ENCODE measurements around the gene VWA8.
A peak's percentile ranks its signal among the peaks of the same experiment; 100 is the strongest.
"Not testable (repeated sequence)": the region's sequence is repeated elsewhere in the genome, so short reads cannot be mapped to it uniquely, and the experiment has no call there.

VWA8 gene

GRCh38 chr13:41922894-41923293, 38.0 kb downstream of the VWA8 start:
- H3K4me1 ChIP-seq (ENCODE audit: control insufficient read depth, insufficient read depth, low read length); DNase-seq (ENCODE audit: low read depth); H3K36me3 ChIP-seq (ENCODE audit: control insufficient read depth, insufficient read depth, low read length, severe bottlenecking); H3K9ac ChIP-seq (ENCODE audit: low read length); H3K9me3 ChIP-seq (ENCODE audit: control insufficient read depth, low read length); H3K4me3 ChIP-seq (ENCODE audit: low read length); H3K27me3 ChIP-seq (replicated peaks; ENCODE audit: control insufficient read depth, insufficient read depth, low read length): not testable (repeated sequence)

DNA sequence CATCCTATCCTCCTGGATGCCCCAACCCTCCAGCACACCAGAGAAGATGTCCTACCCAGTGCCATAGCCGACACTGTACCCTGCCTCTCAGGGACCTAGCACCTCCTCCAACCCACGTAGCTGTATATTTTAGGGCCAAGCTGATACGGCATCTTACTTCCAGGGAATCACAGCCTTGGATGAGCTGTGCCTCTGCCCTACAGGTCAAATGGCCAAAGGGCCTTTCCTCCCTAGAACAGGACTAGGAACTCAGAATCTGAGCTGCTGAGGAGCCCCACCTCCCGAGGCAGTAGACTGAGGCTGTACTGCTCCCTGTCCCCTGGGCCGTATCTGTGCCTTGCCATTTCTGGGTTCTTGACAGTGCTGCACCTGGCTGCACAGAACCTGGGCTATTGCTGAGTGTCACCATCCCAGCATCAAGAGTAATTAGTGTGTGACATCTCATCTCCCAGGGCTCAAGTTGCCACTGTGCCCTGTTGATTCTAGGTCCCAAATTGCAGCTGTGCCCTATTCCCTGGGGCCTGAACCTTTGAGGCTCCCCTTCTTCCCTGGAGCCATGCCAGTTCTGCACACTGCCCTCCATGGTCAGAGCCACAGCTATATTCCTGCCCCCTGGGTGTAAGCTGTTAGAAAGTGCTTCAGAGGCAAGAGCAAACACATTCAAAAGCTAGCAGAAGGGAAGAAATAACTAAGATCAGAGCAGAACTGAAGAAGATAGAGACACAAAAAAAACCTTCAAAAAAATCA, 41.0 kb downstream of the VWA8 start:
- H3K36me3 ChIP-seq (ENCODE audit: control insufficient read depth, insufficient read depth, low read length, severe bottlenecking): no peaks in the 10 kb centered on the region
- DNase-seq (ENCODE audit: low read depth): no peak

DNA sequence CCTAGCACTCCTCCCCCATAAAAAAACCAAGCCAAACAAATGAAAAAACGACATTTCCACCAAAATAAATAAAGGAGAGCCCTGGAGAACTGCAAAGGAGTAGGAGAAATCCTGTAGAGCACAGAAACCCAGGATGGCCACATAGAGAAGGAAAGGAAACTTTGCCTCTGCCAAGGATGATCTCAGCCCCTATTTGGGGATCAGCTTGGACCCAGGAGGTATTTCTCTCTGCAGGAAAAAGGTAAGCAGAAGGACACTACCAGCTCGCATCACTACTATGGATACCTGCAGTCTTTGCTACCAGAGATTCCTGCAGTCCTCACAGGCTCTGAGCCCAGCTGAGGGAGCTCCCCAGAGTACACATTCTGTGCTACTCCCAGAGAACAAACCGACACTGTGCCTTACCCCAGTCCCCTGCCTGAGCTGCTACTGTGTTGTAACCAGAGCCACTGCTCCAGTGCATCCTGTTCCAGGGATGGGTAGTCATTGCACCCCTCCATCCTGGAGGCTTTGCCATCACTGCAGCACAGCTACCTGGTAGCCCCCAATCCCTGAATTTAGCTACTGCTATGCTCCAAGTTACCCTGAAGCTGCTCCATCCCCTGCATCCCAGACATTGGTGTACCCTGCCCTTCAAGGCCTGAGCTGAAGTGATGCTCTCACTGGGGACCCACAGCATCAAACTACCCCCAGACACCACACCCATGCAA, 41.7 kb downstream of the VWA8 start:
- no peak overlapping the region for H3K4me3 ChIP-seq (ENCODE audit: low read length)
- H3K9ac ChIP-seq (ENCODE audit: low read length): no peak overlapping the region
- H3K4me1 ChIP-seq (ENCODE audit: control insufficient read depth, insufficient read depth, low read length): peaks cover 32% of the 10 kb centered on the region
- no peaks in the 10 kb centered on the region for H3K36me3 ChIP-seq (ENCODE audit: control insufficient read depth, insufficient read depth, low read length, severe bottlenecking)
- H3K9me3 ChIP-seq (ENCODE audit: control insufficient read depth, low read length): peaks cover 5% of the 10 kb centered on the region
- no peak for DNase-seq (ENCODE audit: low read depth)
- H3K27me3 ChIP-seq (replicated peaks; ENCODE audit: control insufficient read depth, insufficient read depth, low read length): no peaks in the 10 kb centered on the region

More for the DNA sequence above, 41.0 kb downstream of the VWA8 start:
- no peaks in the 10 kb centered on the region for H3K27me3 ChIP-seq (replicated peaks; ENCODE audit: control insufficient read depth, insufficient read depth, low read length)
- H3K9ac ChIP-seq (ENCODE audit: low read length): no peak overlapping the region
- no peak overlapping the region for H3K4me3 ChIP-seq (ENCODE audit: low read length)
- peaks cover 30% of the 10 kb centered on the region for H3K4me1 ChIP-seq (ENCODE audit: control insufficient read depth, insufficient read depth, low read length)
- H3K9me3 ChIP-seq (ENCODE audit: control insufficient read depth, low read length): peaks cover 6% of the 10 kb centered on the region

DNA sequence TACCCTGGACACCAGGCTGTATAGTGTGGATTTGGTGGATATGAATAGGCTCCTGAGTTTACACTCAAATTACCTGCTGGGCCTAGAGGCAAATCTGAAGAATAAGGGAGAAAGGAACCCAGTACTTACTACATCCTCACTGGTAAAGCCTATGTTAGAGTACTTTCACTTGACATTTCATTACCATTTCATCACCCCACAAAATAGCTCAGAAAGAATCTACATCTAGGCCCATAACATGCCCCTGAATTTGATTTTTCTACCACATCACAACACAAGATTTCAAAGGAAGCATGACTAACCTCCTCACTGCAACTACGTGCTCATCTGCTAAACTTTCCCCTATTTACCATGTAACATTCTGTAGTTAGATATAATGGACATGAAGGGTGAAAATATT, 43.3 kb downstream of the VWA8 start:
- no peak overlapping the region for H3K4me3 ChIP-seq (ENCODE audit: low read length)
- H3K9ac ChIP-seq (ENCODE audit: low read length): peak overlapping the region; percentile 14

GRCh38 chr13:41916173-41916954, 44.5 kb downstream of the VWA8 start:
- peak; percentile 91 for DNase-seq (ENCODE audit: low read depth)
- H3K4me3 ChIP-seq (ENCODE audit: low read length): peak overlapping the region; percentile 64

More for the DNA sequence above, 43.3 kb downstream of the VWA8 start:
- peak; percentile 62 for DNase-seq (ENCODE audit: low read depth)
- Histone ChIP-seq H3K36me3 (ENCODE audit: control insufficient read depth, insufficient read depth, low read length, severe bottlenecking) (no peaks in the 10 kb centered on the region), H3K4me1 (ENCODE audit: control insufficient read depth, insufficient read depth, low read length) (peaks cover 32% of the 10 kb centered on the region), H3K9me3 (ENCODE audit: control insufficient read depth, low read length) (no peaks in the 10 kb centered on the region), H3K27me3 (replicated peaks; ENCODE audit: control insufficient read depth, insufficient read depth, low read length) (no peaks in the 10 kb centered on the region)

DNA sequence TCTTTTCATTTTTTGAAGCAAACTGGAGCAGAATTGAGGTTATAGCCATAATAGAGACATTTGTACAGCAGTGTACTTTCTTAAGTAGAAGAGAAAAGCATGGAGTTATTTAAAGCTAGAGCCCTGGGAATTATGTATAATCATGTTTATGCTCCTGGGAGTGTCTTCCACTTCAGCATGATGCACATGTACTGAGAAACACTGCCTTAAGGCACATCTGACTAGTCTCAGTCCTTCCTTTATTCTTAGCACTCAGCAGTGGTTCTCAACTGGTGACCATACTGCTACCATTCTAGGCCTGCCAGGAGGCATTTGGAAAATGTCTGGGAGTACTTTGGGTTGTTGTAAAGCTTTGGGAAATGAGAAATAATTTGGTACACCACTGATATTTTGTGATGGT, 45.8 kb downstream of the VWA8 start:
- H3K4me3 ChIP-seq (ENCODE audit: low read length): no peak overlapping the region
- no peaks in the 10 kb centered on the region for H3K27me3 ChIP-seq (replicated peaks; ENCODE audit: control insufficient read depth, insufficient read depth, low read length)
- no peak overlapping the region for H3K9ac ChIP-seq (ENCODE audit: low read length)
- DNase-seq (ENCODE audit: low read depth): peak; percentile 54
- H3K9me3 ChIP-seq (ENCODE audit: control insufficient read depth, low read length): no peaks in the 10 kb centered on the region
- H3K36me3 ChIP-seq (ENCODE audit: control insufficient read depth, insufficient read depth, low read length, severe bottlenecking): no peaks in the 10 kb centered on the region
- peaks cover 32% of the 10 kb centered on the region for H3K4me1 ChIP-seq (ENCODE audit: control insufficient read depth, insufficient read depth, low read length)

More at GRCh38 chr13:41916173-41916954, 44.5 kb downstream of the VWA8 start:
- Histone ChIP-seq H3K4me1 (ENCODE audit: control insufficient read depth, insufficient read depth, low read length) (peaks cover 32% of the 10 kb centered on the region), H3K36me3 (ENCODE audit: control insufficient read depth, insufficient read depth, low read length, severe bottlenecking) (no peaks in the 10 kb centered on the region), H3K9ac (ENCODE audit: low read length) (peak overlapping the region; percentile 55), H3K9me3 (ENCODE audit: control insufficient read depth, low read length) (no peaks in the 10 kb centered on the region), H3K27me3 (replicated peaks; ENCODE audit: control insufficient read depth, insufficient read depth, low read length) (no peaks in the 10 kb centered on the region)

DNA sequence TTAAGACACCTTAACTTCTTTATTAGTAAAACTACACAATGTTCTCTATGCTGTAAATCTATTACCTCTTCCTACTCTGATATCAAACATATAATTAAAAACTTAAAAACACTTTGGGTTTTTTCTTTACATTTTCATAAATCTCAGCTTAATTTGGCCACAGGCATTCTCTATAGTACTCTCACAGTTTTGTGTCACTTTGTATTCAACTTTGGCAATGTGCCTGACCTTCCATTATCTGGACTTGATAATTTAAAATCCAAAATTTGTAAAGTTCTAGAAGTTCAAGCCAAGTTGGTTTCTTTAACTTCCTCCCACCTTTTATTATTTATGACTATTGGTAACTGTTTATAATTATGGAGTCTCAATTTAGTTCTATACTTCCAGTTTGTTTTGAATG, 46.4 kb downstream of the VWA8 start:
- Histone ChIP-seq H3K36me3 (ENCODE audit: control insufficient read depth, insufficient read depth, low read length, severe bottlenecking) (peaks cover 5% of the 10 kb centered on the region), H3K27me3 (replicated peaks; ENCODE audit: control insufficient read depth, insufficient read depth, low read length) (no peaks in the 10 kb centered on the region), H3K4me3 (ENCODE audit: low read length) (no peak overlapping the region), H3K9me3 (ENCODE audit: control insufficient read depth, low read length) (no peaks in the 10 kb centered on the region), H3K9ac (ENCODE audit: low read length) (no peak overlapping the region), H3K4me1 (ENCODE audit: control insufficient read depth, insufficient read depth, low read length) (peaks cover 32% of the 10 kb centered on the region)
- DNase-seq (ENCODE audit: low read depth): no peak

GRCh38 chr13:41909506-41909905, 51.4 kb downstream of the VWA8 start:
- Histone ChIP-seq H3K27me3 (replicated peaks; ENCODE audit: control insufficient read depth, insufficient read depth, low read length) (no peaks in the 10 kb centered on the region), H3K9ac (ENCODE audit: low read length) (no peak overlapping the region), H3K4me3 (ENCODE audit: low read length) (no peak overlapping the region), H3K36me3 (ENCODE audit: control insufficient read depth, insufficient read depth, low read length, severe bottlenecking) (peaks cover 34% of the 10 kb centered on the region), H3K4me1 (ENCODE audit: control insufficient read depth, insufficient read depth, low read length) (no peaks in the 10 kb centered on the region), H3K9me3 (ENCODE audit: control insufficient read depth, low read length) (no peaks in the 10 kb centered on the region)
- no peak for DNase-seq (ENCODE audit: low read depth)

DNA sequence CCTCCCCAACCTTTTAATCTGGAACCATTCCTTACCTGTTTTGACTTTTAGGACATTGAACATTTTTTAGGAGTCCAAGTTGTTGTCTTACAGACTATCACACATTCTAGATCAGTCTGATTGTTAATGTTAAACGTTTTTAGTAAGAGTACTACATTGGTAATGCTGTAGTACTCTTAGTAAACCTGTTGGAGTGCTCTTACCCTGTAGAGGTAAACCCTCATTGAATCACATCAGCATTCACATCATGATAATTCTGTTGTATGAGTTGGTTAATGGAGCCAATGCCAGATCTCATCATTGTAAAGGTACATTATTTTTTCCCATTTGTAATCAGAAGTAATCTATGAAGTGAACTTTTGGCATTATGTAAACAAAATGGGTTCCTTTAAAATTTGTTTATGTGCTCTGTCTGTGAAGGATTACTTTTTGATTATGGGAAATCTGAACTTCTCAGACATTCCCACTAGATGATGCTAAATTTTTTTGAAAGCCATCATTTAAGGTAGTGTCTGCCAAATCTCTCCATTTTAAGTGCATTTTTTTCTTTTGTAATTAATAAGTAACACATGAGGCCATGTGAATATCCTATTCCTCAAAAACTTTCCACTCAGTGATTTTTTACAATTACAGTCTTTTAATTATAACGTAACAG, 55.2 kb downstream of the VWA8 start:
- no peaks in the 10 kb centered on the region for H3K27me3 ChIP-seq (replicated peaks; ENCODE audit: control insufficient read depth, insufficient read depth, low read length)
- H3K9me3 ChIP-seq (ENCODE audit: control insufficient read depth, low read length): no peaks in the 10 kb centered on the region
- no peak overlapping the region for H3K9ac ChIP-seq (ENCODE audit: low read length)
- no peak for DNase-seq (ENCODE audit: low read depth)
- peaks cover 34% of the 10 kb centered on the region for H3K36me3 ChIP-seq (ENCODE audit: control insufficient read depth, insufficient read depth, low read length, severe bottlenecking)
- no peaks in the 10 kb centered on the region for H3K4me1 ChIP-seq (ENCODE audit: control insufficient read depth, insufficient read depth, low read length)
- H3K4me3 ChIP-seq (ENCODE audit: low read length): no peak overlapping the region

DNA sequence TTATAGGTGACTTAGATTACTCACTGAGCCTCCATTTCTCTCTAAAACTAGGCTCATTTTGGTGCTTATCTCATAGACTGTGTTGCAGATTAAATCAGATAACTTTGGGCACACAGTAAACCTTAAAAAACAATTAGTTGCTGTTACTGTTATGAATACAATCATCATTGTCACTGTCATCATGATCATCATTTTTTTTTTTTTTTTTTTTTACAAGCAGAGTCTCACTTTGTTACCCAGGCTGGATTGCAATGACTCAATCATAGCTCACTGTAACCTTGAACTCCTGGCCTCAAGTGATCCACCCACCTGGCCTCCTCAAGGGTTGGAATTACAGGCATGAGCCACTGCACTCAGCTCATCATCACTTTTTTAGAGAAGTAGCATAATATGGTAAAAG, 60.0 kb downstream of the VWA8 start:
- no peak overlapping the region for H3K9ac ChIP-seq (ENCODE audit: low read length)
- peaks cover 9% of the 10 kb centered on the region for H3K36me3 ChIP-seq (ENCODE audit: control insufficient read depth, insufficient read depth, low read length, severe bottlenecking)
- H3K4me1 ChIP-seq (ENCODE audit: control insufficient read depth, insufficient read depth, low read length): no peaks in the 10 kb centered on the region
- no peak for DNase-seq (ENCODE audit: low read depth)
- no peak overlapping the region for H3K4me3 ChIP-seq (ENCODE audit: low read length)
- no peaks in the 10 kb centered on the region for H3K27me3 ChIP-seq (replicated peaks; ENCODE audit: control insufficient read depth, insufficient read depth, low read length)
- no peaks in the 10 kb centered on the region for H3K9me3 ChIP-seq (ENCODE audit: control insufficient read depth, low read length)

- H3K9ac ChIP-seq (ENCODE audit: low read length); H3K36me3 ChIP-seq (ENCODE audit: control insufficient read depth, insufficient read depth, low read length, severe bottlenecking); H3K4me3 ChIP-seq (ENCODE audit: low read length): not testable (repeated sequence)
Measured at GRCh38 chr13:41898411-41898810, 62.5 kb downstream of the VWA8 start.

More at GRCh38 chr13:41898411-41898810, 62.5 kb downstream of the VWA8 start:
- H3K4me1 ChIP-seq (ENCODE audit: control insufficient read depth, insufficient read depth, low read length); H3K27me3 ChIP-seq (replicated peaks; ENCODE audit: control insufficient read depth, insufficient read depth, low read length); H3K9me3 ChIP-seq (ENCODE audit: control insufficient read depth, low read length); DNase-seq (ENCODE audit: low read depth): not testable (repeated sequence)
